Measurements from ENCODE around the gene FURIN. TPM values are rescaled to one million over a fixed set of nuclear protein-coding genes. Genes with fewer than 3 reads are reported as not detected.

The FURIN gene
- total and polyA plus RNA-seq, 9 of the 15 experiments (the other 6 are each of a cell fraction or from before 2014, with no cell fraction given): 0.92 to 99.9 (median 34.8) TPM

DNA sequence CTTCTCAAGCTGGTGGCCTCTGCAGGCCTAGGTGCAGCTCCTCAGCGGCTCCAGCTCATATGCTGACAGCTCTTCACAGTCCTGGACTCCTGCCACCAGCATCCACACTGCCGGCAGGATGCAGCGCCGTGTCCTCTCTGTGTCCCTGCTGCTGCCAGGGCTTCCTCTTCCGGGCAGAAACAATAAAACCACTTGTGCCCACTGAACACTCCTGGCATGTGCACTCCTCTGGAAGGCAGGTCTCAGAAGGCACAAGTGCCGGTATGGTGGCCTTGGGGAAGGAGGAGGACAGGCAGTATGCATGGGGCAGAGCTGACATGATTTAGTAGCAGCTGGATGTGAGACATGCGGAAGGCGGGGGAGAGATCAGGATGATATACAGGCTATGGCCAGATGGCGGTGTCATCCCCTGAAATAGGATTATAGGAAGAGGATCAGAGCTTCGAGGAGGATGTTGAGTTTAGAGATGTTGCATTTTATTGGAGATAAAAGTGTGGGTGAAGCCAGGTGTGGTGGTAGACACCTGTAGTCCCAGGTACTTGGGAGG, 27.3 kb downstream of the FURIN start (continued):
- TF ChIP-seq, protein P1, sequence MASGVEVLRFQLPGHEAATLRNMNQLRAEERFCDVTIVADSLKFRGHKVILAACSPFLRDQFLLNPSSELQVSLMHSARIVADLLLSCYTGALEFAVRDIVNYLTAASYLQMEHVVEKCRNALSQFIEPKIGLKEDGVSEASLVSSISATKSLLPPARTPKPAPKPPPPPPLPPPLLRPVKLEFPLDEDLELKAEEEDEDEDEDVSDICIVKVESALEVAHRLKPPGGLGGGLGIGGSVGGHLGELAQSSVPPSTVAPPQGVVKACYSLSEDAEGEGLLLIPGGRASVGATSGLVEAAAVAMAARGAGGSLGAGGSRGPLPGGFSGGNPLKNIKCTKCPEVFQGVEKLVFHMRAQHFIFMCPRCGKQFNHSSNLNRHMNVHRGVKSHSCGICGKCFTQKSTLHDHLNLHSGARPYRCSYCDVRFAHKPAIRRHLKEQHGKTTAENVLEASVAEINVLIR (CRISPR knock-in tag; IDR thresholded peaks at IDR 0.05): no peak
- TF ChIP-seq L3MBTL2 (IDR thresholded peaks at IDR 0.05): no peak
- no peak for TF ChIP-seq FOXJ2 (tag; IDR thresholded peaks at IDR 0.05)
- TF ChIP-seq NFYB (IDR thresholded peaks at IDR 0.05; ENCODE audit: extremely low read depth, insufficient read length): no peak
- no peak for TF ChIP-seq CBFB (CRISPR knock-in tag; IDR thresholded peaks at IDR 0.05)
- TF ChIP-seq, protein P2, sequence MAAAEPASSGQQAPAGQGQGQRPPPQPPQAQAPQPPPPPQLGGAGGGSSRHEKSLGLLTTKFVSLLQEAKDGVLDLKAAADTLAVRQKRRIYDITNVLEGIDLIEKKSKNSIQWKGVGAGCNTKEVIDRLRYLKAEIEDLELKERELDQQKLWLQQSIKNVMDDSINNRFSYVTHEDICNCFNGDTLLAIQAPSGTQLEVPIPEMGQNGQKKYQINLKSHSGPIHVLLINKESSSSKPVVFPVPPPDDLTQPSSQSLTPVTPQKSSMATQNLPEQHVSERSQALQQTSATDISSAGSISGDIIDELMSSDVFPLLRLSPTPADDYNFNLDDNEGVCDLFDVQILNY (CRISPR knock-in tag; IDR thresholded peaks at IDR 0.05): 0 out of 2 replicates have a peak, but pooled peaks have one; percentile 14
- TF ChIP-seq, protein P3, sequence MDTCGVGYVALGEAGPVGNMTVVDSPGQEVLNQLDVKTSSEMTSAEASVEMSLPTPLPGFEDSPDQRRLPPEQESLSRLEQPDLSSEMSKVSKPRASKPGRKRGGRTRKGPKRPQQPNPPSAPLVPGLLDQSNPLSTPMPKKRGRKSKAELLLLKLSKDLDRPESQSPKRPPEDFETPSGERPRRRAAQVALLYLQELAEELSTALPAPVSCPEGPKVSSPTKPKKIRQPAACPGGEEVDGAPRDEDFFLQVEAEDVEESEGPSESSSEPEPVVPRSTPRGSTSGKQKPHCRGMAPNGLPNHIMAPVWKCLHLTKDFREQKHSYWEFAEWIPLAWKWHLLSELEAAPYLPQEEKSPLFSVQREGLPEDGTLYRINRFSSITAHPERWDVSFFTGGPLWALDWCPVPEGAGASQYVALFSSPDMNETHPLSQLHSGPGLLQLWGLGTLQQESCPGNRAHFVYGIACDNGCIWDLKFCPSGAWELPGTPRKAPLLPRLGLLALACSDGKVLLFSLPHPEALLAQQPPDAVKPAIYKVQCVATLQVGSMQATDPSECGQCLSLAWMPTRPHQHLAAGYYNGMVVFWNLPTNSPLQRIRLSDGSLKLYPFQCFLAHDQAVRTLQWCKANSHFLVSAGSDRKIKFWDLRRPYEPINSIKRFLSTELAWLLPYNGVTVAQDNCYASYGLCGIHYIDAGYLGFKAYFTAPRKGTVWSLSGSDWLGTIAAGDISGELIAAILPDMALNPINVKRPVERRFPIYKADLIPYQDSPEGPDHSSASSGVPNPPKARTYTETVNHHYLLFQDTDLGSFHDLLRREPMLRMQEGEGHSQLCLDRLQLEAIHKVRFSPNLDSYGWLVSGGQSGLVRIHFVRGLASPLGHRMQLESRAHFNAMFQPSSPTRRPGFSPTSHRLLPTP (IDR thresholded peaks at IDR 0.05; ENCODE audit: borderline replicate concordance, extremely low read depth, insufficient read length): no peak
- TF ChIP-seq ZBED1 (IDR thresholded peaks at IDR 0.05): no peak
- TF ChIP-seq, protein P4, sequence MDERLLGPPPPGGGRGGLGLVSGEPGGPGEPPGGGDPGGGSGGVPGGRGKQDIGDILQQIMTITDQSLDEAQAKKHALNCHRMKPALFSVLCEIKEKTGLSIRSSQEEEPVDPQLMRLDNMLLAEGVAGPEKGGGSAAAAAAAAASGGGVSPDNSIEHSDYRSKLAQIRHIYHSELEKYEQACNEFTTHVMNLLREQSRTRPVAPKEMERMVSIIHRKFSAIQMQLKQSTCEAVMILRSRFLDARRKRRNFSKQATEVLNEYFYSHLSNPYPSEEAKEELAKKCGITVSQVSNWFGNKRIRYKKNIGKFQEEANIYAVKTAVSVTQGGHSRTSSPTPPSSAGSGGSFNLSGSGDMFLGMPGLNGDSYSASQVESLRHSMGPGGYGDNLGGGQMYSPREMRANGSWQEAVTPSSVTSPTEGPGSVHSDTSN (CRISPR knock-in tag; IDR thresholded peaks at IDR 0.05; ENCODE audit: low read depth): peak; percentile 81
- TF ChIP-seq, protein P4 (tag; conservative IDR thresholded peaks at IDR 0.05; ENCODE audit: low read depth): peak; percentile 99
- no peak for TF ChIP-seq TBP (optimal IDR thresholded peaks at IDR 0.05; ENCODE audit: low read depth, low read length)
- TF ChIP-seq SREBF1 (IDR thresholded peaks at IDR 0.05; ENCODE audit: borderline replicate concordance, low read depth, low read length): no peak
- no peak for TF ChIP-seq ZFPM2 (CRISPR knock-in tag; IDR thresholded peaks at IDR 0.05)
- TF ChIP-seq SMARCA5 (IDR thresholded peaks at IDR 0.05): 0 out of 2 replicates have a peak, but pooled peaks have one; percentile 41
- no peak for TF ChIP-seq PCBP1 (IDR thresholded peaks at IDR 0.05; ENCODE audit: low read depth, low read length, poor library complexity, severe bottlenecking)
- no peak for TF ChIP-seq TCFL5 (CRISPR knock-in tag; conservative IDR thresholded peaks at IDR 0.05)
- TF ChIP-seq, protein P5, sequence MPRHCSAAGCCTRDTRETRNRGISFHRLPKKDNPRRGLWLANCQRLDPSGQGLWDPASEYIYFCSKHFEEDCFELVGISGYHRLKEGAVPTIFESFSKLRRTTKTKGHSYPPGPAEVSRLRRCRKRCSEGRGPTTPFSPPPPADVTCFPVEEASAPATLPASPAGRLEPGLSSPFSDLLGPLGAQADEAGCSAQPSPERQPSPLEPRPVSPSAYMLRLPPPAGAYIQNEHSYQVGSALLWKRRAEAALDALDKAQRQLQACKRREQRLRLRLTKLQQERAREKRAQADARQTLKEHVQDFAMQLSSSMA (CRISPR knock-in tag; IDR thresholded peaks at IDR 0.05): no peak

Measured in K562 (cell line).